Occipital lobe (tissue), 2 donors: ENCODE measurements around the gene CREBBP. TPM values are rescaled to one million over a fixed set of nuclear protein-coding genes. Genes with fewer than 3 reads are reported as not detected.

Experiments used
- DNase-seq: peaks from one replicate; lab custom pipeline; 2025; lab: John Stamatoyannopoulos, UW
- total RNA-seq: library from RNA; depleted of rRNA; stranded (reverse); fragments of >200 nt; gene quantifications from one replicate; pipeline ENCODE4 v1.2.3, GENCODE V29; 2014

Gene CREBBP
- total RNA-seq, 1 donor from 2014 or later = 32.3 TPM

DNA sequence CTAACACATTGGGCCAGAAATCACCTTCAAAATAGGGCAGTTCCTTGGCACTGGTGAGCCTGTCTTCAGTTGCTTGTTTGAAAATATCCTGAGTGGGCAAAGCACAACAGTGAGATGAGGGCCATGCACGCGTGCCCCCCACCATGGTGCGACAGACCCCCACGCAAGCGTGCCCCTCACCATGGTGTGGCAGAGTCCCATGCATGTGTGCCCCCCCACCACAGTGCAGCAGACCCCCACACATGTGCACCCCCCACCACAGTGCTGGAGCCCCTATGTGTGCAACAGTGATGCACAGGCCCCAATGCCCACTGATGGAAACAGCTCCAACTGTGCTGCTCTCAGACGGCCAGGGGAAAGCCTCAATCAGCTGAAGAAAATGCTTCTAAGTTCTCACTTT is 144.4 kb downstream of the CREBBP start:
- no peak for DNase-seq

DNA sequence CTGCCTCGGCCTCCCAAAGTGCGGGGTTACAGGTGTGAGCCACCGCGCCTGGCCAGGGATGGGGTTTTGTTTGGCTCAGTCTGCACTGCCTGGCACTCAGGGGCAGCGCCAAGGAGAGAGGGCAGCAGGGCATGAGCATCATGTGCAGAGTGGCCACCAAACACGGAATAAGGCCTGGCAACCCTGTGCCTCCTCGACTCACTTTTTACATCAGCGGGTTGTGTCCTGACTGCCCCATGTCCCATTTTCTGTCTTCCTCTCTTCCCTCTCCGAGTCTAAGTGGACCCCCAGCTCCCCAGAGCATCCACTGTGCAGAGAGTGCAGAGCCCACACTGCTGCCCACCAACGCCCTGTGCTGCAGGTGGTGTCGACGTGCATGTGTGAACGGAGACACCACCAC is 145.0 kb downstream of the CREBBP start:
- DNase-seq = no peak

DNA sequence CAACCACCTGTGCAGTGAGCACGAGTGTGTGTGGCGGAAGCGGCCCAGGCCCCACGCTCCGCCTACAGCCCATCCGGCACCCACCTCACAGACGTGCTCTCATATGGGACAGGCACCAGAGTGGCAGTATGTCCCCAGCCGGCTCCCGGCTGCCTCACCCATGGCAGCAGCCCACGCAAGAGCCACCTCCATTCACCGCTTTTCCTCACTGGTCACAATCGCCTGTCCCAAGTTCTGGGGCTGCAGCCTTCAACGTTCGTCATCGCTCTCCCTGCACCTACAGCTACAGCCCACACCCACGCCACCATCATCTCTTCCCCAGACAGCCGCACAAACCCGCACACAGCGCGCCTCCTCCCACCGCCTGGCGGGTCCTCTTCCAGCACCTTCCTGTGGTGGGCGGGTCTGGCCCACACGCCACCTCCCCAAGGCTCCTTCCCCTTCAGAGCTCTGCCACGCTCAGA is 145.7 kb downstream of the CREBBP start:
- no peak for DNase-seq

DNA sequence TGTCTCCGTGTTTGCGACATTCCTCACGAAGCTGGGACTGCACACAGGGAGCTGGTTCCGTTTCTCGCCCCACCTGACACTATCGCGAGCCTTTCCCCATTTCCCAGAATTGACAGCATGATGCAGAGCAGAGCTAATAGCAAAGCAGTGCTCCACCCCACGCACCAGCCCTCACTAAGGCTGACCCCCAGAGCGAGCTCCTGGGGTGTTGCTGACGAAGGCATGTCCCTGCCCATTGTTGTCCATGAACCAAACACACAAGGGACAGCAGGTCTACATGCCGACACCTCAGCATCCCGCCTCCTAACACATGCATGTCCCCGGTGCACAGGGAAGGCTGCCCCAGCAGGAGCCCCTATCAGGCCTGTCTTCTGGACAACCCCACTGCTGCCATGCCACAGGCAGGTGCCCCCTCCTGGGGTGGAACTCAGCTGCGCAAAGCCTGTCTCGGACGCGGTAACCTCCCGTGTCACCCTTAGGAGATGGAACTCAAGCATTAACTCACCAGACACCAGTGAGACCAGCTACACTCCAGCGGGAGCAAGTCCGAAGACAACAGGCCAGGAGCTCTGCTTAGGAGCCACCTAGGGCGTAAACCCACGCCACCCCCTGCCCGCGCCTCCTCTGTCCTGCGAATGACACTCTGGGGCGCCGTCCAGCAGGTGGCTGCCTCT is 146.3 kb downstream of the CREBBP start:
- no peak for DNase-seq

DNA sequence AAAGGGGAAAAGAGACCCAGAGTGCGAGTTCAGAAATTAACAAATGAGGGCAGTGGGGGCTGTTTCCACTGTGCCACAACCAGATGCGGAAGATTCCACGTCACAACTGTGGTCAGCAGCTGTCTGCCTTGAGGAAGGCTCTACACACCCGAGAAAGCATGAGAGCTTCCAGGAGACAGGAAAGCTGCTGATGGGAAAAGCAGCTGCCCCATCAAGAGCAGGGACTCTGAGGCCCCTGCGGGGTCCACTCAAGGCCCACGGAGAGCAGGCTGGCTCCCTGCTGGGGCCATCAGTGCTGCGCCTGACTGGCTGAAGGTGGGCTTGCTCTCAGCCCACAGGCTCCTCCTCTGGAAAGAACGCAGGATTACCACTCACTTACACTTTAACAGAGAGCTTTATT is 148.3 kb downstream of the CREBBP start:
- no peak for DNase-seq

DNA sequence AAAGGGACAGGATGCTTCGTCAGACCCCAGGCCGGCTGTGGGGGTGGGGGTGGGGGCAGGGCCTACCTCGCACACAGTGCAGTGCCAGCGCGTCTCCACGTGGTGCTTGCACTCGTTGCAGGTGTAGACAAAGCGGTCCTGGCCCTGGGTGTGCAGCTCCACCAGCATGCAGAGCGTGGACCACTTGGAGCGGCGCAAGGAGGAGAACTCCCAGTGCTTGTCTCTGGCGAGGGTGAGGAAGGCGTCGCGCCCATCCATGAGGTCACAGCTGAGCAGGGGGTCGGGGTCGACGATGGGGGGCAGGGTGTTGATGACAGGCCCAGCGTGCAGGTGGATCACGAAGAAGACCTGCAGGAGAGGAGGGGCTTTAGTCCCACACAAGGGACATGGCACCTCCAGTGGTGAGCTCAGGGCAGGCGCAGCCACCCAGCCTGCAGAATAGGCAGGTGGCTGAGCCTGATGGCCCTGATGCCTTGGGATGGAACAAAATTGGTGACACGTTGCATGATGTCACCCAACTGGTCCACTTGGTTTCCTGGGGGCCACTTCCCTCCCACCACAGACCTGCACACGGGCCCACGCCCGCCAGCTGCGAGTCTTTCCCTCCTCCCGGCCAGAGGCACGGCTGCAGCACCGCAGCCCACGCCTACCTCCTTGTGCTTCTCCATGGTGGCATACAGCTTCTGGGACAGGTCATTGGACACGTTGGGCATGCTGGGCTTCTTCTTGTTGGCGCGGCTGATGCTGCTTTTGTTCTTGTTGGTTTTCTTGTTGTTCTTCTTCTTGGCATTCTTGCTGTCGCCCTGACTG is 149.2 kb downstream of the CREBBP start:
- DNase-seq = no peak

DNA sequence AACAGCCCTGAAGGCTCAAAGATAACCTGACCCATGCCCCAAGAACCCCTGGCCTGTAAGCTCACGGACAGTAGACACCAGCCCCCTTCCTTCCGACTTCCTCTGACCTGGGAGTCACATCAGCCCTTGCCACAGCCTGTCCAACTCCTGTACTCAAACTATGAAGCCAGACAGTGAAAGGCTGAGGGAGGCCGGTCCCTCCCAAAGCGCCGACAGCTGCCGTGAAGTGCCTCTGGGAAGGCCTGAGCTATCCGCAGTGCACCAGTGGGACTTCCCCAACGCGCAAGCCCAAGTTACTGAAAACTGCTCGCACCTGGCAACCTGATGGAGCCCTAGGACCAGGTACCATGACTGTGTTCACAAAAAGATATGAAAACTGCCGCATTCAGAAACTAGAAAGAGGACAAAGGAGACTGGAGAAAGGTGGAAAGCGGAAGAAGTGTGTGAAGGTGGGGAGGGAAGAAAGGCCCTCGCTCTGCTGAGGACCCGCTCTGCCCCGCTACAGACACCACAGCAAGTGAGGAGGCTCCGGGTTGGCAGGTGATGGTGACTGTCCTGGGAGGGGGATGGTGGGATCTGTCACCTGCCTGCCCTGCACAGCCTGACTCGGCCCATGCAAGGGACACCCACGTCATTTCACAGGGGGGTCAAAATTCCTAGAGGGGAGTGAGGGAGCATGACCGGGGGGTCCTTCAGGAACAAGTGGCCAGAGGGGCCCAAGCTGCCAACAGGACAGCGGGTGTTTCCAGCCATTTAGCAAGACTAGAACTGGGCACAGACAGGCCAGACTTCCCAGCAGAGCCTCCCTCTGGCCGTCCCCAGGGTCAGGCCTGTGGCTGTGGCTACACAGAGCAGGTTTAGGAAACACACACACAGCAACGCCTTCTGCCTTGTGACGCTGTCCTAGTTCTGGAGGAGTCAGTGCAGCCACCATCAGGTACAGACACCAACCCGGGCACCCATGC is 150.1 kb downstream of the CREBBP start:
- DNase-seq = no peak

DNA sequence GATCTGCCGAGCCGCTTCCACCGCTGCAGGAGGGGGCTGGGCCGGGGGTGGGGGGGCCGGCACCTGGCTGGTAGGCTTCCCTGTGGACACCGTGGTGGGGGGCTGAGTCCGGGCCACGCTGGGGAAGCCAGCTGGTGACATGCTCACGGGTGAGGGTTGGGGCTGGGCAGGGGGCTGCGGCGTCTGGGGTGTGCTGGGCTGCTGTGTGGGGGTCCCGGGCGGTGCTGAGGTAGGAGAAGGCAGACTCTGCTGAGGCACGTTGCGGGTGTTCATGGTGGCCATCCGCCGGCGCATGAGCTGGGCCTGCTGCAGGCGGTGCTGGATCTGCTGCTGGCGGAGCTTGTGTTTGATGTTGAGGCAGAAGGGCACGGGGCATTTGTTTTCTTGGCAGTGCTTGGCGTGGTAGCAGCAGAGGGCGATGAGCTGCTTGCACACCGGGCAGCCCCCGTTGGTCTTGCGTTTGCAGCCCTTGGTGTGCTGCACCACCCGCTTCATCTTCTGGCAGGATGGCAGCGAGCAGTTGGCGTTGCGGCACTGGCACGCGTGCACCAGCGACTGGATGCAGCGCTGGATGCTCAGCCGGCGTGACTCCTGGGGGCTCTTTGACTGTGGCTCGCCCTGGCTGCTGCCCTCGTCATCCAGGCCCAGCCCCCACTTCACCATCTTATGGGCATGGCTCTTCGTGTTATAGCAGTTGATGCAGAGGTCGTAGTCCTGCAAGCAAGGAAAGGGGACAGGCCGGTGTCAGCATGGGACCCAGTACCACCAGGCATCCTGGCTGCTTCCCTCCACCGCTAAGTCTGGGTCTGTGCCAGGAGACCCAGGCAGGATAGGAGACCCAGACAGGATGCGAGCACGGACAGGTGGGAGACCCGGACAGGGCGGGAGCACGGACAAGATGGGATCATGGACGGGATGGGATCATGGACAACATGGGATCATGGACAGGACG is 151.1 kb downstream of the CREBBP start:
- DNase-seq = no peak

DNA sequence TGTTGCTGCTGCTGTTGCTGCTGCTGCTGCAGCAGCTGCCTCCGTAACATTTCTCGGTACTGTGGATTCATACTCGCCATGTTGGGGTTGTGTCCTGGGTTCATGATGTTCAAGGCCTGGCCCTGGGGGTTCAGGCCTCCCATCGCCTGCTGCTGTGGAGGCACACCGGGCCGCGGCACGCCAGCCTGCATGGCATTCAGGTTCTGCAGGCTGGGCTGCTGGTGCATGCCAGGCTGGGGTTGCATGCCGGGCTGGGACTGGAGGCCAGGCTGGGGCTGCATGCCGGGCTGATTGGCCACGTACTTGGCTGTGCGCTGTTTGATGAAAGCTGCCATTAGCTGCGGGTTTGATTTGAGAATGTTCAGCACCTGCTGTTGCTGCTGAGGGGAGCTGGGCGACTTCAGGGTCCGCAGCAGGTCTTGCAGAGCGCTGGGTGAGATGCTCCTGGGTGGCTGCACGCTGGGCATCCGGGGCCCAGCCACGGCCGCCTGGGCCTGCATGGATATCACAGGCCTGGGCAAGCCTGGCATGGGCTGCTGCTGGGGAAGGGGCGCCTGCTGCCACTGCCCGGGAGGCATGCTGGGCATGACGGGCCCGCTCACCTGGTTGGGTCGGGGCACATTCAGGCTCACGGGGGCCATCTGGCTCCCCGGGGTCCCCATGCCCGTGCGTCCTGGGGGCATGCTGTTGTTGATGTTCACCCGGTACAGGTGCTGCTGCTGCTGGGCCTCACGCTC is 151.9 kb downstream of the CREBBP start:
- no peak for DNase-seq

DNA sequence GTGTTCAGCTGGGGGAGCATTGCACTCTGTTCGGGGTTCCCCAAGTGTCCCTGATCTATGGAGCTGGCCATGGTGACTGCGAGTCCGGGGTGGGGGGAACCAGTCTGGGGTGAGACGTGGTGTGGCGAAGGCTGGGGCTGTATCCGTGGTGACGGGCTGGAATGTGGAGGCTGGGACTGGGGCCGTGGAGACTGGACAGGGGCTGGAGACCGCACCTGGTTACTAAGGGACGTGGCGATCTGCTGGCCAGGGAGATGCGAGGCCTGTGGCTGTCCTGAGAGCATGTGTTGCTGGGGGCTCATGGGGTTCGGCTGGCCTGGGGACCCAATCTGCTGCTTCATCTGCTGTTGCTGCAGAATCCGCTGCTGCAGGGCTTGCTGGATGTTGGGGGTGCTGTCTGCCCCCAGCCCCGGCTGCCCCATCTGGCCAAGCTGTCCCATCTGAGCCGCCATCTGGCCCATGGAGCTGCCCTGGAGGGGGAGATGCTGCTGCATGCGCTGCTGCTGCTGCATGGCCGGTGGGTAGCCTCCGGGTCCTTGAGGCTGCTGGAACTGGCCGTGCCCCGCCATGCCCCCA is 152.6 kb downstream of the CREBBP start:
- DNase-seq = no peak

DNA sequence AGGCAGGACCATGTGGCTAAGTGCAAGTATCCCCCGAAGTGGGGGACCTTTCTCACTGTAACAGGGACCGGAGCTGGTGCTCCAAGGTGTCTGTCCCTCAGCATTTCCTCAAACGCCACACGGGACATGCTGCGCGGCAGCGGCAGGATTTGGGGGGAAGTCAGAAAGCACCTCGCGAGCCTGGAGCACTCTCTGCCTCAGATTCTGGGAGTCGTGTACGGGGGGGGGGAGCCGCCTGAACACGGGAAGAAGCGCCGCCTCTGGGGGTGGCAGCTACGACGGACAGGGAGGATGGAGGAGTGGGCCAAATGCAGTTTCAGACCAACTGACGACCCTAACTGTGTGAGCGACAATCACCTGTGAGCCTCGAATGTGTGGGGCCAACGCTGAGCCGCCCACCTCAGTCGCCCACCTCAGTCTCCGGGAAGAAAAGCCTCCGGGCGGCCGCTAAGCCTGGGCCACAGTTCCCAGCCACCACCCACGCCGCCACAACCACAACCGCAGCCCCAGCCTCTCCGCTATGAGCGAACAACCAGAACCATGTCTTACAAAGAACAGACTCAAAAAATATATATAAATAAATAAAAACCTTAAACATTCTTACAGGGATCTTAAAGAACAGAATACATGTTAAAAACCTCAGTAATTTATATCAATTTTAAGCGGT is 154.4 kb downstream of the CREBBP start:
- no peak for DNase-seq

DNA sequence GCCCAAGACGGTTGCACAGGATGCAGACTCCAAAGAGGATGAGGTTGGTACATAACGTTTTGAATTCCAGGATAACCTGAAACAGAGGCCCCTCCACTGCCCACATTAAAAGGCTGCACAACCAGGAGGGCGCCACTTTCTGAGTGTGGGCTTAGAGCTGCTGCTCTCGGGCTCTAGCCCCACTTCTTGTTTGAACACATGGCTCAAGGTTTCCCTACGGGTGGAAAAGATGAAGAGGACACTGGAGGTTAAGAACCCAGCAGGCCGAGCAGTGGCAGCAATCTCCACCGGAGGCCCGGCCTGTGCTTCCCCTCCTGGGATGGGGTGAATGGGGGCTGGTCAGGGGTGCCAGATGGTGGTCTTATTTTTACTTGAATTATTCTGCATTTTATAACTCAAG is 155.2 kb downstream of the CREBBP start:
- no peak for DNase-seq

DNA sequence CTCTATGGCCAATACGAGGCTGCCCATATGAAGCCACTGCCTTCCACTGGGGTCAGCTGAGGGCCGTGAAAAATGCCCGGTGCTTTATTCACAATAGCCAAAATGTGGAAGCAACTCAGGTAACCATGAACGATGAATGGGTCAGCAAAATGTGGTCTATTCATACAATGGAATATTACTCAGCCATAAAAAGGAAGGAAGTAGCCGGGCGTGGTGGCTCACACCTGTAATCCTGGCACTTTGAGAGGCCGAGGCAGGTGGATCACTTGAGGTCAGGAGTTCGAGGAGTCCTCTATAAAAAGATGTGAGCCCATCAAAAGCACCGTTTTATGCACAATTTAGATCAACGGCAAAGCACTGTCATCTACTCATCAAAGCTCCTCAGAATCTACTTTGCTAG is 158.0 kb downstream of the CREBBP start:
- no peak for DNase-seq

DNA sequence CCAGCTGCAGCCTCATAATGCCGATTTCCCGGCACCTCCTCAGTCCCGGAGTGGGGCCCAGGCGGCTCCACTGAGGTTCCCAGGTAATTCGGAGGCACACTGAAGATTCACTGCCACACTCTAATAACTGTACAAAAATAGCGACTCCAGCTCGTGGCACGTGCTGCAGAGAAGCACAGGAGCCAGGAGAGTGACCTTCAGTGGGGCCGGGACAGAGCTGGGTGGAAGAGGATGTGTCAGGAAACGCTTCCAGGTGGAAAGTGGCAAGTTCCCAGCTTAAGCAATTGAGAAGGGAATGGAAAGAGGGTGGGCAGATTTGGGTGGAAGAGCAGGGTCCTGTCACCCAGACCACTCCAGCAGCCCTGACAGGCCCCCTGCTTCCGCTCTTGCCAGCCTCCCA is 160.1 kb downstream of the CREBBP start:
- DNase-seq = no peak

DNA sequence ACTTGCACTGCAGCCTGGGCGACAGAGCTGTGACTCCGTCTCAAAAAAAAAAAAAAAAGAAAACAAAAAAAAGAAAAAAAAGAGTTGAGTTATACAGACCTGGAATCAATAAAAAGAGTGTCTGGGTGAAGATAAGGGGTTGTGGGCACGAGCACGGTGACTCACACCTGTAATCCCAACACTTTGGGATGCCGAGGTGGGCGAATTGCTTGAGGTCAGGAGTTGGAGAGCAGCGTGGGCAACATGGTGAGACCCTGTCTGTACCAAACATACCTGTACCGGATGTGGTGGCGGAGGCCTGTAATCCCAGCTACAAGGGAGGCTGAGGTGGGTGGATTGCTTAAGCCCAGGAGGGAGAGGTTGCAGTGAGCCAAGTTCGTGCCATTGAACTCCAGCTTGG is 161.9 kb downstream of the CREBBP start:
- no peak for DNase-seq

DNA sequence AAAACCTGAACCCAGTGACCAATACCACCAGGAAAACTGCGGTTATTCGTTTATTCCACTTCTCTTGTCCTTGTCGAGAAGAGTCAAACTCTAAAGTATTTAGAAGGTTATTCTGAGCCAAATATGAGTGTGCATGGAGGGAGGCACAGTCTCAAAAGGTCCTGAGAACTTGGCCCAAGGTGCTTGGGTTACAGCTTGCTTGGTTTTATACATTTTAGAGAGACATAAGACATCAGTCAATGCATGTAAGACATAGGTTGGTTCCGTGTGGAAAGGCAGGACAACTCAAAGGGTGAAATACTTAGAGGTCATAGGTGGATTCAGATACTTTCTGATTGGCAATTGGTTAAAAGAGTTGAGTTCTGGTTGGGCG is 162.5 kb downstream of the CREBBP start:
- DNase-seq = no peak

DNA sequence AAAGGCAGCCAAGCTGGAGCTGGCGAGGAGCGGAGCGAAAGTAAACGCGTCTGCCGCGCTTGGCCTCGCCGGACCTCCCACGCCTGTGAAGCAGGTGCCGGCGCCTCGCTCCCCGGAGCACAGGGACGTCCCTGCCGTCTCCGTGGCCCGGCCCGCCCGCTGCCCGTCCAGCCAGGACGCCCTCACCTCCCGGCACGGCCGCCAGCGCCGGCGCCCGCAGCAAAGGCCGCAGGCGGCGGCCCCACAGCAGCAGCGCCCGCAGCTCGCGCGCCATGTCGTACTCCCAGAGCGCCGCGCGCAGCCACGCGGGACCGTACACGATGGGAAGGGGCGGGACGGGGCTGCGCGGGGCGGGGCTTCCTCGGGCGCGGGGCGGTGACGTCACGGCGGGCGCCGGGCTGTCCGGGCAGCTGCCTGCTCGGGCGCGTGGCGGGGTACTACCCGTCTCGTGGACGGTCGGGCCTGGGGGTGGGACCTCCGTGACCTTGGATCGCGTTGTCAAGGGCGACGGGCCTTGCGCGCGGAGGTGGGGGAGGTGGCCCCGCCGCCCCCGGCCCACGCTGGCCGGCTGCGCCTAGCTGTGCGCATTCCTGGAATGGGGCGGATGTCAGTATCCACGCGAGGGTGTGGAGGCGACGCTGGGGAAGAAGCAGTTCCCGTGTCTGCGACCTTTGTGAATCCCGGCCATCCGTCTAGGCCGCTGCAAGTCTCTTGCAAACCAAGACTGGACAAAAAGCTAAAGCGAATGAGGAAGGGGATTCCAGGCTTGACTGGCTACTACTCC is 163.1 kb downstream of the CREBBP start, which contains the start of gene TRAP1:
Gene TRAP1, minus strand, starts transcription at position 290 of the 784 bp plus-strand sequence. Its CDS starts 16 bp downstream, at position 274.
- peak; percentile 88 for DNase-seq

DNA sequence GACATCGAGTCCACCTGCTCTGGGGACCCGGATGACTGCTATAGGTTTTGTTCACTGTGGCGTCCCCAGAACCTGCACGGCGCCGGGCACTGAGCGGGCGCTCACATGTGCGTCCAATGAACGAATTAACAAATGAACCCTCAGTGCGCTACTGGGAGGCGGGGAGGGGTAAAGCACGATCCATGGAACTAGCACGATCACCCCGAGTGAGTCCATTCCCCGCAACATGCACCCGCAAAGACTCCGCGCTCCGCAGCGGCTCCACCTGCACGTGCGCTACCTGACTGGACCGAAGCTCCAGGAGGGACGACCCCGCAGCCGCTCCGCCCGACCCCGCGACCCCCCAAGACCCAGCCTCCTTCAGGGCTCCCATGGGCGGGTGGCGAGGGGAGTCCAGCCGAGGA is 163.7 kb downstream of the CREBBP start:
- no peak for DNase-seq
